NCI-H2029 treated with DMSO at 0.1 percent for 48 hours (cell line): ENCODE data around the gene ESPNL.

Experiments
- DNase-seq: peaks from one replicate; lab custom pipeline; 2025; lab: John Stamatoyannopoulos, UW

Gene ESPNL

DNA sequence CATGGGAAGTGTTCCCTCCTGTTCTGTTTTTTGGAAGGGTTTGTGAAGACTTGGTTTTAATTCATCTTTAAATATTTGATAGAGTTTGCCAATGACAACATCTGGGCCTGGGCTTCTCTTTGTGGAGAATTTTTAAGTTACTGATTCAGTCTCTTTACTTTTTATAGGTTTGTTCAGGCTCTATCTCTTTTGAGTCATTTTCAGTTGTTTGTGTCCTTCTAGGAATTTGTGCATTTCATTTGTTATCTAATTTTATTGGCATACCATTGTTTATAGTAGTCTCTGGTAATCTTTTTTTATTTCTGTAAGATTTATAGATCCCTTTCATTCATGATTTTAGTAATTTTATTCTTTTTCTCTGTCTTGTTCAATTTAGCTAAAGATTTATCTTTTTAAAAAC is 24.7 kb upstream of the ESPNL start:
- DNase-seq, result no peak

DNA sequence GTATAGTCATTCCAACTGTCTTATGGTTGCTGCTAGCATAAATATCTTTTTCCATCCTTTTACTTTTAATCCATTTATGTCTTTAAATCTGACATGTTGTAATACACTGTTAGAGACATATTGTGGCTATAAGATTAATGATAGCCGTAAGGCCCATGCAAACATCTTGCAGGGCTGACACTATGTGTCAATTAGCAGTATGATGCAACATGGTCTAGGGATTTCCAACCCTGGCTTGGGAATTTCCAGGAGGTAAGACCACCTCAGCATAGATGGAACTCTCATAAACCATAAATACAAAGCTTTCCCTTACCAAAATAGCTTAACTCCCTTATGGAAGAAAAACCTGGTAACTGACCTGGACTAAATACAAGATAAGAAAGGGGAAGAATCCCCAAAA is 22.8 kb upstream of the ESPNL start:
- no peak for DNase-seq

DNA sequence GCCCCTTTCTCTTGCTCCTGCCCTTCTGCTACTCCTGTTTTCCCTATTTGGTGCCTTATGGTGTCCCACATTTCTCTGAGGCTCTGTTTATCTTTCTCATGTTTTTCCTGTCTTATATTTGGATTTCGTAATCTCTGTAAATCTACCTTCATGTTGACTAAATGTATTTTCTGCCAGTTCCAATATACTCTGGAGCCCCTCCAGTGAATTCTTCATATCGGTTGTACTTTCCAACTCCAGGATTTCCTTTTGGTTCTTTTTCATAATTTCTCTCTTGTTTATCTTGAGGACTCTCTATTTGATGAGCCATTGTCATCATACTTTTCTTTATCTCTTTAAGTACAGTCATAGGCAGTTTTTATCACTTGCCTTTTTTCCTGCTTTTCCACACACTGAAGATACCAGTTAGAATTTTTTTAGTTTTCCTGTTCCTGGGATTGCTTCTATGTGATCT is 20.2 kb upstream of the ESPNL start:
- no peak for DNase-seq

DNA sequence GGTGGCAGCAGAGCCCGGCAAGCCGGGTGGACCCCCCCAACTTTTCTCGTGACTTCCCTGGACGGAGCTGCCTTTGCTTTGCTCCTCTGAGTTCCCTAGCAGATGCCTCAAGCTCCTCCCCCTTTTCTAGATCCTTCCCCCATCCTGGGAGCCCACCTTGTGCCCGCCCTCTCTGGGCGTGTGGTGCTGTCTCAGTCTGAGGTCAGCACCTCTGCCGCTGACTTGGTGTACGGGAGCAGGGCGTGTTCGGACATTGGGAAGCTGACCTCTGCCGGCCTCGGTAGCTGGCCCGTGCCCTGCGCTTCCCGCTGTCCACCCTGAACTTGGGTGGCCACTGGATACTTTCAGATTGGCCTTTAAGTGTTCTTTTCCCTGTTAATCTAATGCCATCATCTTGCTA is 19.6 kb upstream of the ESPNL start:
- DNase-seq, result no peak

DNA sequence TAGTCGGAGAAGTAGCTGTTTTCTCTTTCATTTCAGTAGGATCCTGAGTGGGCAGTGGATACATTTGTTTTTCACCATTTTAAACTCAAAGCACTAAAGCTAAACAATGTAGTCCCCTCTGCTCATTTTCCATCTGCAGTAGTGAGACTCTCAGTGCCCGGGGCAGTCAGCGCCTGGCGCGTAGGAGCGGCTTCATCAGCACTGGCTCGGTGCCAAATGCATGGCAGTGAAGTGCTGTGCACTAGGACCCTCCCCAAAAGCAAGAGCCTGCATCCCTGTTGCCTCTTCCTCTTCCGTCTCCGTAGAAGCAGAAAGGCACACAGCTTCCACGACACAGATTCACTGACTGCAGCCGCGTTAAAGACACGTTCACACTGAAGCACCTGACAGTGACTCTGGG is 19.0 kb upstream of the ESPNL start:
- DNase-seq, result no peak

DNA sequence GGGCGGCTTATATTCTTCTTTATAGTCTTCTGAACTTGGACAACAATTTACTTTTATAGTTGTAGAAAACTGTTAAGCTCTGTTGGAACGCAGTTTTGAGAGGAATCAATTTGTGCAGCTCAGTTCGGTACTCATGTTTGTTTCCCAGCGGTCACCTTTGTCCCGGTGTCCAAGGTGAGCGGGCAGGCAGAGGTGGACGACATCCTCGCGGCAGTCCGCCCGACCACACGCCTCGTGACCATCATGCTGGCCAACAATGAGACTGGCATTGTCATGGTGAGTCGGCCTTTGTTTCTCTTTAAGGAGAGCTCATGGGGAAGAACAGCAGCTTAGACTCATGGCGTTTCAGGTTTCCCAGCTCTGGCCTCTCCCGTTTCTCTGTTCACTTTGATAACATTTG is 18.6 kb upstream of the ESPNL start:
- no peak for DNase-seq

DNA sequence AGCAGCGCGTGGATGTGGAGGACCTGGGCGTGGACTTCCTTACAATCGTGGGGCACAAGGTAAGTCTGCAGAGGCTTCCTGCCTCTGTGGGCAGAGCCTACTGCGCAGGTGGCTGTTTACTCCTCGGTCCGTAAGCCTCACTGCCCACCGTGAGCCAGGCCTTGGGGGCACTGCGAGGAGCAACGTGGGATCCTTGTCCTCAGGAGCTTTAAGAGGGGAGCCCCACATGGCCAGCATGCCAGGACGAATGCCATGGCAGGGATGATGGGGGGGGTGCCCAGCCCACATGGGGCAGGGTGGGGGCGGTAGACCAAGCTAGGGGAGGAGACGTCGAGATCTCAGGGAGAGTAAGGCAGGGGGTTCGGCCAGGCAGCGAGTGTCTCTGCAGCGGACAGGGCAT is 18.0 kb upstream of the ESPNL start:
- no peak for DNase-seq

DNA sequence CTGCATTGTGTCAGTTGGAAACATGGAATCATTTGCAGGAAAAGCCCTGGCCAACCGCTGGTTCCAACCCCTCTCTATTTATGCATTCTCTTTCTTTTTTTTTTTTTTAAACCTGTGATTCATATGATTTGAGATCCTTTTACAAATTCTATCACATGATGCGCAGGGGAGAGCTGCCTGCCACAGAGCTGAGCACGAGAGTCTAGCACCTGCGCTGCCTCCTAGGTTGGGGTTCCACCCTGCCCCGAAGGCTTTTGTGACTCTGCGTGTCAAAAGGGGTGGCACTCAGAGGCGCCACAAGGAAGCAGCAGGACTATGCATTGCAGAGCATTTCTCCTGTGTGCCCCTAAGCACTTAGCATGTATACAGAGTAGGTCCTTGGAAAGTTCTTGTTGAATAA is 17.3 kb upstream of the ESPNL start:
- DNase-seq, result no peak

DNA sequence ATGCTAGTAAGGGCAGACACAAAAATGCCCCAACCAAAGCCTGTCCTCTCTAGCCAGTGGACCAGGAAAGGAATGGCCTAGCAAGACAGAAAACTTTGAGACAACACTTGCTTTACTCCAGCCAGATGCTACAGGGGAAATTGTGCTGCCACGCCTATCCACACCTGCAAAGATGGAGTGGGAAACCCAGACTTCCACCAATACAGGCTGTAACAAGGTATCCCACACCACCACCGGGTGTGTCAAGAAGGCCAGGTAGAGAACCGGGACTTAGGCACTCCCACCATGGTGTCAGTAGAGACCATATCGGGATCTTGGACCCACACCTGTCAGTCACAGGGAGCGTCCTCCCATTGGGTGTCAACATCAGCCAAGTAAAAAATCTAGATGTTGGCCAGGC is 16.2 kb upstream of the ESPNL start:
- no peak for DNase-seq

DNA sequence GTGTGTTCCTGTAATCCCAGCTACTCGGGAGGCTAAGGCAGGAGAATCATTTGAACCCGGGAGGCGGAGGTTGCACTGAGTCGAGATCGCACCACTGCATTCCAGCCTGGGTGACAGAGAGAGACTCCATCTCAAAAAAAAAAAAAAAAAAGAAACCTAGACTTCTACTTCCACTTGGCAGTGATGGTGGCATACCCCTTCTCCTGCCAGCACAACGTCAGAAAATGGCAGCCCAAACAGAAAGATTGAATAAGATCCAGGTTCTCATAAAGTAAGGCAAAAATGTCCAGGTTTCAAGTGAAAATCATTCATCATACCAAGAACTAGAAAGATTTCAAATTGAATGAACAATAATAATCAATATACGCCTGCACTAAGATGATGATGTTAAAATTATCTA is 15.4 kb upstream of the ESPNL start:
- no peak for DNase-seq

DNA sequence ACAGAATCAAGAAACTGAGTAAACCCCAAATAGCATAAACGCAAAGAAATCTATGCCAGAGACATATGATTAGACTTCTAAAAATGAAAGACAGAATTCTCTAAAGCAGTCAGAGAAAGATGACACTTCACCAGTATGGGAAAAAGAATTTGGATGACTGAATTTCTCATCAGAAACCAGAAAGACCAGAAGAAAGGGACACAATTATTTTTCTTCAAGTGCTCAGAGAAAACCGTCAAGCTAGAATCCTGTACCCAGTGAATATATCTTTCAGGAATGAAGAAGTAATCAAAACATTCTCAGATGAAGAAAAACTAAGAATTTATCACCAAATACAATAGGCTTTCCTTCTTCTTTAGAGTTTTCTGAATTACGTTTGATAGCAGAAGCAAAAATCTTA is 14.2 kb upstream of the ESPNL start:
- no peak for DNase-seq

DNA sequence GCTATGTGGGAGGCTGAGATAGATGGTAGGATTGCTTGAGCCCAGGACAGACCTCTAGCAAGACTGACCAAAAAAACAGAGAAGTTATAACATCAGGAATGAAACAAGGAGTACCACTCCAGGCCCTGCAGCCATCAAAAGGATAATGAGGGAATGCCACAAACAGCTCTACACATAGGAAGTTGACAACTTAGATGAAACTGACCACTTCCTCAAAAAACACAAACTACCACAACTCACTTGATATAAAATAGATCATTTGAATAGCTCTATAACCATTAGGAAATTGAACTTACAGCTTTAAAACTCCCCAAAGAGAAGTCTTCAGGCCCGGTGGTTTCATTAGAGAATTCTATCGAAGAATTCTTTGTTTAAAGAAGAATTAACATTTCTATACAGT is 12.9 kb upstream of the ESPNL start:
- no peak for DNase-seq

DNA sequence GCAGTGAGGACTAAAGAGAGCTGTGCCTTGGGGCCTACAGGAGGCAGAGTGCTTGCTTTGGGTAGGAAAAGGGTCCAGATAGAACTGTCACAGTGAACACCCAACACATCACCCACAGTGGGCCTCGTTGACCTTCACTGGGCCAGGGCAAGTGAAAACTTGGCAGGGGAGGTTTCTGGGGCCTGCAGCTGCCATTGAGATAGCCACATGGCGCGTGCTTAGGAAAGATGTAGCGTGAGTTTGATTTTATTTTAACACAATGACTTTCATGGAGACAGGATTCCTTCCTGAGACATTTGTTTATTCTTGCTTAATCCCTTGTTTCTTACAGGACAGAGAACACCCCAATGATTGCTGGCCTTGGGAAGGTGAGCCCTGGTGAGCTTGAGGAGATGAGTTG is 9.3 kb upstream of the ESPNL start:
- no peak for DNase-seq

DNA sequence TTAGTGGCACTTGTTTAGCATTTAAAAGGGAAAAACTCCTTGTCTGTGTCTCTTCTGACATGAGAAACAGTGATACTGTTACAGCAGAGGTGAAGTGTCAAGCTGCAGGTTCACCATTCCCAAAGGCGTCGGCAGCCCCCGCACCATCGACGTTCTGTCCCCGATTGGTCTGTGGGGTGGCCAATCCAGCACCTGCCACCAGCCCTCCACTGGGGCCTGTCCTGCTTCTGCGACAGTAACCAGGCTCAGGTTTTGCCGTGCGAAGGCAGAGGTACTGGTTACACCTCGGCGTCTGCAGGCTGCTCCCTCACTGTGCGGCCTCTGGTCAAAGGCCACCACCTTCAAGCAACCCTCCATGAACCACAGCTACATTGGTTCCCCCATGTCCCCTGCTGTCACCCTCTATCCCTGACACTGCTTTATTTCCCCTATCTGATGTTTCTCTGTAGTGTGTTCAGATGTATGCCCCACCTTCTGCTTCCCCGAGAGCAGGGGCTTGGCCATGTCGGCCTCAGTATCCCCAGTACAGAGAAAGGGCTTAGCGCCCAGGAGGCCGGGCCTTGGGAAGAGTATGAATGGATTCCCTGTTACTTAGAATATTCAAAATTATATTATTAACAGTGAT is 8.6 kb upstream of the ESPNL start:
- no peak for DNase-seq

DNA sequence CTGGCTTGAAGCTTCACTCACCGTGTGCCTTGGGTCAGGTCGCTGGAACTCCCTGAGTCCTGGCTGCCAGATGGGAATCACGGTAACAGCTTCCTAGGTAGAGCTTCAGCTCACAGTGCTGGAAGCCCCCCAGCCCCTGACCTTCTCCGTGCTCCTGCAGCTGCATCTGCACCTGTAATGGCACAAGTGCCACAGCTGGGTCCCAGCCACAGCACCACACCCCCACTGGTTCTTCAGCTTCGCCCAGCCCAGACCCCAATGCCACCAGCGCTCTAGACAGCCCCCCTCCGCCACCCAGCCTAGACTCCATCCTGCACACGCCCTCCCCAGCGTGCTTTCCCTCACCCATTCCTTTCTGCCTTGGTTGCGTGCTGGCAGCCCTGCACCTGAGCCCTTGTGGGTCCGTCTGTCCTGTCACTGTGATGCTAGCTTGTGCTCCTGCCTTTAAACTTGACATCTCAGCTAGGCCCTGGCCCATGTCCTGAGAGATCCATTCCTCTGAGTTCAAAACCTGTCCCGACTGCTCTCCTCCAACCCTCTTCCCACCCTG is 7.6 kb upstream of the ESPNL start:
- DNase-seq, result no peak

DNA sequence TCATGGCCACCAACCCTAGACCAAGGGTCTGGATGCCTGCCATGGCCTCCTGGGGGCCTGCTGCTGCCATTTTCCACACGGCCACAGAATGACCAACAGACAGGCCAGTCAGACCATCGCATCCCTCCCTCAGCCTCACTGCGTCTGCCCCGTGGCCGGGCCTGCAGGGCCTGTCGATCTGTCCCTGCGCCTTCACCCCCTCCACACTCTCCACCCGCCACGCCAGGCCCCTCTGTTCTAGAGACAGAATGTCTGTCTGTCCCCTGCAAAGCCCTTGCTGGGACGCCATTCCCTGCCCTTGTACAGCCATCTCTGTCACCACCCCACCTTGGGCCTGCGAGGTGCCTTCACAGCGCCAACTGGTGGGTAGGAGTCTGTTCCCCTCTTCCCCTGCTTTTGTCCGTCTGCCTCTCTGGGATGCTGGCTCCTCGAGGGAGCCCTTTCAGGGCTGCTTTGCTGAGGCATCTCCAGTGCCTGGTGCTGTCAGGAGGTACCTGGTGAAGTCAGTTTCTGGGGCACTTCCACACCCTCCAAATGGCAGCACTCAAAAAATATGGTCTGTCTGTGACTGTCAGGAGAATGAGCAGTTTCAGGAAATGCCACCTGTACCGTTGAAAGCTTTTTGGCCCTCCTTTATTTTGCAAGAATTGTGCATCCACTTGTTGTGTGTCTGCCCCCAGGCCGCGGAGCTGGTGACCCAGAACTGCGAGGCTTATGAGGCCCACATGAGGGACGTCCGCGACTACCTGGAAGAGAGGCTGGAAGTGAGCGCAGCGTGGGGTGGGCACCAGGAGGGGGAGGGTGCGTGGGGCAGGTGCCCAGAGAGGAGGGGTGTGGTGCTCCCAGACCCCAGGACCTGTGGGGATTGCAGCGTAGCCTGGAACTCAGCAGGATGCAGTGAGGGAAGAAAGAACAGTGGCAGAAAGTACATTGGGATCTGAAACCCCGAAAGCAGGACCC is 6.7 kb upstream of the ESPNL start:
- no peak for DNase-seq

DNA sequence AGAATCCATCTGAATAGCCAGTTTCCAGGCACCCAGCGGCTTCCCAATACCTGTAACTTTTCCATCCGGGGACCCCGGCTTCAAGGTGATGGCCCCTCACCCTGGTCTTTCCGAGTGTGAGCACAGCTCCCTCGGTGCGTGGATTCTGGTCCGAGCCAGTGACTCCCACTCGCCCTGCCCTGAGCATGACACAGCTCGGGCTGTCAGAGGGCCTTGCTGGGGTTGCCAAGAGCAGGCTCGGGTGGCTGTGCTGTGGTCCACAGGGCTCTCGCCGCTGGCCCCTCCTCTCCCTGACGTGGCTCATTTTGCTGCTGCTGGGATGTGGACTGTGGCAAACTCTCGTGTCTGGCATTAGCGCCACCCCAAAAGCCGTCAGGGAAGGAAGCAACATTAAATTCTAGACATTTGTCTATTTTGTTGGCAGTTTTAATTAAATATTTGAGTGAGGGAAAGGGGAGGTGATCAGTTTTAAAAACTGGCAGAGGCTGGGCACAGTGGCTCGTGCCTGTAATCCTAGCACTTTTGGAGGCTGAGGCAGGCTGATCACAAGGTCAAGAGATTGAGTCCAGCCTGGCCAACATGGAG is 5.6 kb upstream of the ESPNL start:
- DNase-seq, result no peak

DNA sequence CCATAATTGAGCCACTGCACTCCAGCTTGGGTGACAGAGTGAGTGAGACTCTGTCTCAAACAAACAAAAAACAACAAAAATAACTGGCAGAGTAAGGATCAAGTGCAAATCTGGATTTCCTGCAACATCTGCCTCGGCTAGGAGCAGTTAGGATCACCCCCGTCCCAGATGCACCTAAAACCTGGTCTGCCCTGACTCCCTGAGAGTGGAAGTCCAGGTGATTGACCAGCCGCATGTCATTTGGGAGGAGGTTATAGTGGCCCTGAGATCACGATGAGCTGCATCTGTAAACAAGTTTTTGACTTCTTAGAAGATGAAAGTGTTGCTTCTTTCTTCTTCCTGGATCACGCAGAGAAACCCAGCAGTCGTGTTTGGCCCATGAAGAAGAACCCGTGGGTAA is 5.0 kb upstream of the ESPNL start:
- no peak for DNase-seq

DNA sequence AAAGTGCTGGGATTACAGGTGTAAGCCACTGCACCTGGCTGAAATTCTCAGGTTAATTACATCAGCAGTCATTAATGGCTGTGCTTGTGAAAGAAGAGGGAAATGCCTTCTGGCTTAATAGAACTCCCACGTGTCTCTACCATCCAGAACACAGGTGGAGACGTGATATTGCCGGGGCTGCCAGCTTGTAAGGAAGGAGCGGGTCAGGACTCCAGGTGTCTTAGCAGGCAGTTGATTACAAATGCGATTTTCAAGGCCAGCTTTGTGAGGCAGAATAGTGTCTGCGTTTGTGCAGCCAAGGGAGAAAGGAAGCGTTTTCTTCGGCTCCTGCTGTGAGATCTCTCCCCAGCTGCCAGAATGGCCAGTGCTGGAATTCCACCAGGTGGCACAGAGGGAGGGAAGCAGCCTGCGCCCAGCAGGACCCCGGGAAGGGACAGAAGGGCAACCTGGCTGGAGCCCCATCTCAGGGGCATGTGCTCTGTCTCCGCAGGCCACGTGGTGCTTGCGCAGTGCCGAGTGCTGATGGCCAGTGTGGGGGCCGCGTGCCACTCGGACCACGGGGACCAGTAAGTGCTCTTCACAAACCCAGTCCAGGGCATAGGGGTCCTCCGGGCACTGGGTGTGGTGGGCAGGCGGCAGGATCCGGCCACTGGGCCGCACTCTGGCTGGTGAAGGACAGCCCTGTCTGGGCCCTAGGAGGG is 3.7 kb upstream of the ESPNL start:
- no peak for DNase-seq

DNA sequence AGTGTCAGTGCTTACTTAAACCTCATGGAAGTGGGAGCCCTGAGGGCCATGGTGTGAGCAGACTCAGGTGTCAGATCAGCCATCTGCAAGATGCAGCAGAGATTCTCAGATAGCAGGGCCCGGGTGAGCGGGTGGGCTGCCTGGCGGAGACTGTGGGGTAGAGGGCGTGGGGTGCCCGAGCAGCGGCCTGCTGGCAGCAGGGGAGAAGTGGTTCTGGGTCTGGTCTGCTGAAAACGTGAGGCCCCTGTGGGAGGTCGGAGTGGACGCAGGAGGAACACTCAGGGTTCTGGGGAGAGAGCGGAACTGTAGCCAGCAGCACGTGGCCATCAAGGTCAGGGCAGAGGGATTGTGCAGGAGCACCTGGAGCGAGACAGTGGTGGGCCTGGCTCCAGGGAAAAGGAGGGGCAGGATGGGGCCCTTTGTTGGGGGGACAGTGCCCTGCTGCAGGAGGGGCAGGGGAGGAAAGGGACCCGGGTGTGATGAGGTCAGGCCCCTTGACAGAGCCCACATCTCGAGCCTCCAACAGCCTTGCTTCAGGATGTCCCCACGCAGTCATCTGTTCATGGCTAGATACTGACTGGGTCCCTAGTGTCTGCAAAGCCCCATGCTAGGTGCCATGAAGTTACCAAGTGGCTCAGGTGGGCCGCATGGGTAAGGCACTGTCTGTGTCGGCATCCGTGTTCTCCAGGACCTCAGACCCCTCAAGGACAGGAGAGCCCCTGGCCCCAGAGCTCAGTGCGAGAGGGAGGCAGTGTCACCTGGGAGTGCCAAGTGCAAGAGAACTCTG is 2.7 kb upstream of the ESPNL start:
- no peak for DNase-seq
